Upper lobe of right lung (tissue), 1 donor: ENCODE results near the gene TFF2. TPM values are rescaled to one million over a fixed set of nuclear protein-coding genes. Genes with fewer than 3 reads are reported as not detected.

Experiments
- ATAC-seq: fragments of 200-7000 bp; cut with Tn5 transposase; one replicate; pipeline ENCODE4 v1.9.1; 2020; ENCODE audit warnings: mild to moderate bottlenecking, moderate library complexity
- DNase-seq: peaks from one replicate; pipeline ENCODE4 v3.0.0-alpha.2; 2020
- H3K27ac ChIP-seq: fragments of 200-600 bp; one replicate; pipeline ENCODE4 v1.8.0; 2022
- H3K27me3 ChIP-seq: fragments of 200-600 bp; one replicate; pipeline ENCODE4 v1.8.0; 2022; ENCODE audit warnings: mild to moderate bottlenecking
- H3K36me3 ChIP-seq: fragments of 200-600 bp; one replicate; pipeline ENCODE4 v1.8.0; 2022
- H3K4me1 ChIP-seq: fragments of 200-600 bp; one replicate; pipeline ENCODE4 v1.8.0; 2022
- H3K4me3 ChIP-seq: fragments of 200-600 bp; one replicate; pipeline ENCODE4 v1.8.0; 2022; ENCODE audit warnings: mild to moderate bottlenecking
- H3K9me3 ChIP-seq: fragments of 200-600 bp; one replicate; pipeline ENCODE4 v1.8.0; 2022
- intact Hi-C: fragments of 100-400 bp; cut with DNase I; formaldehyde crosslinking; loops from one replicate; pipeline ENCODE4 v1.11.0; 2022
- total RNA-seq: library from RNA; stranded (reverse); fragmentation: NEBNext Ultra II Directional; extraction: Animal tissue kit (Norgen Biotek cat#: 25700); gene quantifications from one replicate; pipeline ENCODE4 v1.2.1, GENCODE V29; 2021
- TF ChIP-seq, protein P1 (sequence below): fragments of 200-600 bp; IDR thresholded peaks from one replicate; pipeline ENCODE4 v1.8.0; 2022; ENCODE audit warnings: antibody characterized with exemption
- donor health status: DM: no; HTN: yes; CAD: no; lungs with severe emphysema.

The TFF2 gene
- total RNA-seq, 1 donor from 2014 or later, result not detected

DNA sequence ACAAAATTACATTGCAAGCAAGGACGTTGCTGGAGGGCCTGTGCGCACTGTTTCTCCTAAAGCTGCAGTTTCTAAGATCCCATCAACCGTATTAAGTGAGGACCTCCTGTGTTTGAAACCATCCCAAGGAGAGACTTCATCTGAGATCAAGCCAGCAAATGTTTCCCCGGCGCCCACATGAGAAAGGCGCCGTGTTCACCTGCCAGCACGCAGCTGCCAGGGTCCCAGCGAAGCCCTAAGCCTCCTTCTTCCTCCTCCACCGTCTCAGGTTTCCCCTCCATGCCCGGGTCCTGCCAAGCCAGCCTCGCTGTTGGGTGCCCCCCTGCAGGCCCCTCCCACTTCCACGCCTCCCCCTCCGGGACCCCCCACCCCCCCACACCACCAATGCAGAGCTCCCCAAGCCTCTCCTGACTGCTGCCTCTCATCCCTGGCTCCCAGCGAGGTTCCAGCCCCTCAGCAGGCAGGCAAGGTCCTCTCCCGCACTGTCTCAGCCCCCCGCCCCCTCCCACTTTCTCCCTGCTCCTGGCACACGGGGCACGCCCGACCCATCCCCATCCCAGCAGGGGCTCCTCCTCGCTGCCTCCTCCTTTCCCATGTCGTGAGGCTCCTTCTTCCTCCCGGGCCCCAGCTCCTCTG lies 24.2 kb upstream of the TFF2 start:
- Histone ChIP-seq H3K36me3 (no peaks in the 10 kb centered on the region), H3K9me3 (no peaks in the 10 kb centered on the region), H3K27me3 (no peaks in the 10 kb centered on the region), H3K4me3 (no peak overlapping the region), H3K4me1 (no peaks in the 10 kb centered on the region), H3K27ac (no peak overlapping the region)
- intact Hi-C loops, result no loop called here
- DNase-seq, result no peak
- TF ChIP-seq, protein P1, sequence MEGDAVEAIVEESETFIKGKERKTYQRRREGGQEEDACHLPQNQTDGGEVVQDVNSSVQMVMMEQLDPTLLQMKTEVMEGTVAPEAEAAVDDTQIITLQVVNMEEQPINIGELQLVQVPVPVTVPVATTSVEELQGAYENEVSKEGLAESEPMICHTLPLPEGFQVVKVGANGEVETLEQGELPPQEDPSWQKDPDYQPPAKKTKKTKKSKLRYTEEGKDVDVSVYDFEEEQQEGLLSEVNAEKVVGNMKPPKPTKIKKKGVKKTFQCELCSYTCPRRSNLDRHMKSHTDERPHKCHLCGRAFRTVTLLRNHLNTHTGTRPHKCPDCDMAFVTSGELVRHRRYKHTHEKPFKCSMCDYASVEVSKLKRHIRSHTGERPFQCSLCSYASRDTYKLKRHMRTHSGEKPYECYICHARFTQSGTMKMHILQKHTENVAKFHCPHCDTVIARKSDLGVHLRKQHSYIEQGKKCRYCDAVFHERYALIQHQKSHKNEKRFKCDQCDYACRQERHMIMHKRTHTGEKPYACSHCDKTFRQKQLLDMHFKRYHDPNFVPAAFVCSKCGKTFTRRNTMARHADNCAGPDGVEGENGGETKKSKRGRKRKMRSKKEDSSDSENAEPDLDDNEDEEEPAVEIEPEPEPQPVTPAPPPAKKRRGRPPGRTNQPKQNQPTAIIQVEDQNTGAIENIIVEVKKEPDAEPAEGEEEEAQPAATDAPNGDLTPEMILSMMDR, result no peak
- ATAC-seq, result no peak

GRCh38 chr21:42374457-42374856 lies 23.7 kb upstream of the TFF2 start:
- Histone ChIP-seq H3K27ac (no peak overlapping the region), H3K4me1 (no peaks in the 10 kb centered on the region), H3K4me3 (no peak overlapping the region), H3K36me3 (no peaks in the 10 kb centered on the region), H3K9me3 (no peaks in the 10 kb centered on the region), H3K27me3 (no peaks in the 10 kb centered on the region)
- DNase-seq (no peak), ATAC-seq (no peak)
- TF ChIP-seq, protein P1, result no peak
- intact Hi-C loops, result no loop called here

DNA sequence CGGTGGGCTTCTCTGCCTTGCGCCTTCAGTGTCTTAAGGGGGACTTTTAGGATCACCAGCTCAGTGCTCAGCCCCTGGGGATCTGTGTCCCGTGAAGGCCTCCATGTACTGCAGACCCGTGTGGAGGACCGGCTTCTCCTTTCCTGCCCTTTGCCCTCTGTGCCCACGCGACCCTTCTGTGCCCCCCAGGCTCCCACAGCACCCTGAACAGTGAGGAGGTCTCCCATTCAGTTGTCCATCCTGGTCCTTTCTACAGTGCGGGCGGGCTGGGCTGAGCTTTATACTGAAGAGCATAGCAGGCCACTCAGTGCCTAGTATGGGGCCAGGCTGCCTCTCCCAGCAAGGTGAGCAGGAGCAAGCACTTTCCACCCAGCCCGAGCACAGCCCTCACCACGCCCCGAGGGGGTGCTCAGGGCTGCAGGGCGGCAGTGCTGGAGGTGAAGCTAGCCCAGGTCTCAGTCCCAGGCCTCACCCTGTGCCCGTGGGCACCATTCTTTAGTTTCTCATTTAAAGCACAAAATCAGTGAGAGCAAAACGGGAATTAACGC lies 23.2 kb upstream of the TFF2 start:
- Histone ChIP-seq H3K9me3 (no peaks in the 10 kb centered on the region), H3K36me3 (no peaks in the 10 kb centered on the region), H3K4me1 (no peaks in the 10 kb centered on the region), H3K27me3 (no peaks in the 10 kb centered on the region), H3K4me3 (no peak overlapping the region), H3K27ac (no peak overlapping the region)
- intact Hi-C loops, result no loop called here
- DNase-seq, result no peak
- TF ChIP-seq, protein P1, result no peak
- ATAC-seq, result no peak

- no peak overlapping the region for H3K4me3 ChIP-seq
- no peak for DNase-seq
- no peak overlapping the region for H3K27ac ChIP-seq
- intact Hi-C loops, result no loop called here
- no peak for ATAC-seq
- H3K9me3 ChIP-seq, result no peaks in the 10 kb centered on the region
- TF ChIP-seq, protein P1, result no peak
- no peaks in the 10 kb centered on the region for H3K4me1 ChIP-seq
- H3K36me3 ChIP-seq, result no peaks in the 10 kb centered on the region
- no peaks in the 10 kb centered on the region for H3K27me3 ChIP-seq
These were observed 22.6 kb upstream of the TFF2 start for GRCh38 chr21:42373196-42373907.

DNA sequence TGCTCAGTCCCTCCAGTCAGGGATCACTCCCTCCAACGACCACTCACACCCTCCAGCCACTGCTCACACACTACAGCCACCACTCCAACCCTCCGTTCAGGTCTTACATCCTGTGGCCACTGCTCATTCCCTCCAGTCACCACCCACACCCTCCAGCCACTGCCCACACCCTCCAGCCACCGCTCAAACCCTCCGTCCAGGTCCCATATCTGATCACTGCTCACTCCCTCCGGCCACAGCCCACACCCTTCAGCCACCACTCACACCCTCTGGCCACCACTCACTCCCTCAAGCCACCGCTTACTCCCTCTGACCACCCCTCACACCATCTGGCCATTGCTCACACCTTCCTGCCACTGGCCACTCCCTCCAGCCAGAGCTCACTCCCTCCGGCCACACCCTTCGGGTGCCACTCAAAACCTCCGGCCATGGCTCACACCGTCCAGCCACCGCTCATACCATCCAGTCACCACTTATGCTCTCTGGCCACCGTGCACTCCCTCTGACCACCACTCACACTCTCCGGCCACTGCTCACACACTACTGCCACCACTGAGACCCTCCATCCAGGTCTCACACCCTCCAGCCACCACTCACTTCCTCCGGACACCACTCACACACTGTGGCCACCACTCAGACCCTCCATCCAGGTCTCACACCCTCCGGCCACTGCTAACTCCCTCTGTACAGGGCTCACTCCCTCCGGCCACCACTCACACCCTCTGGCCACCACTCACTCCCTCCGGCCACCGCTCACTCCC lies 20.3 kb upstream of the TFF2 start:
- H3K4me1 ChIP-seq, result no peaks in the 10 kb centered on the region
- no peak overlapping the region for H3K27ac ChIP-seq
- H3K9me3 ChIP-seq, result no peaks in the 10 kb centered on the region
- H3K4me3 ChIP-seq, result no peak overlapping the region
- TF ChIP-seq, protein P1, result no peak
- ATAC-seq (no peak), DNase-seq (no peak)
- H3K36me3 ChIP-seq, result no peaks in the 10 kb centered on the region
- intact Hi-C loops, result no loop called here
- H3K27me3 ChIP-seq, result no peaks in the 10 kb centered on the region
